Activated CD8-positive, alpha-beta memory T cell treated with anti-CD3 and anti-CD28 coated beads for 48 hours (primary cell): ENCODE data around the gene LSM10.

Source experiments
- DNase-seq, 3 experiments: peaks; one replicate each; pipeline ENCODE4 v3.0.0-alpha.2; 2020; ENCODE audit warnings: low read depth in 2 of 3, low spot score in 2 of 3

The LSM10 gene

GRCh38 chr1:36385410-36386264 is 12.1 kb downstream of the LSM10 start, which contains the start of gene STK40:
Gene STK40 (minus strand): TSS chr1:36385924. CDS start chr1:36361332, 24,592 bp downstream.
- DNase-seq, result peak; percentile 89 to 97 (median 94)

DNA sequence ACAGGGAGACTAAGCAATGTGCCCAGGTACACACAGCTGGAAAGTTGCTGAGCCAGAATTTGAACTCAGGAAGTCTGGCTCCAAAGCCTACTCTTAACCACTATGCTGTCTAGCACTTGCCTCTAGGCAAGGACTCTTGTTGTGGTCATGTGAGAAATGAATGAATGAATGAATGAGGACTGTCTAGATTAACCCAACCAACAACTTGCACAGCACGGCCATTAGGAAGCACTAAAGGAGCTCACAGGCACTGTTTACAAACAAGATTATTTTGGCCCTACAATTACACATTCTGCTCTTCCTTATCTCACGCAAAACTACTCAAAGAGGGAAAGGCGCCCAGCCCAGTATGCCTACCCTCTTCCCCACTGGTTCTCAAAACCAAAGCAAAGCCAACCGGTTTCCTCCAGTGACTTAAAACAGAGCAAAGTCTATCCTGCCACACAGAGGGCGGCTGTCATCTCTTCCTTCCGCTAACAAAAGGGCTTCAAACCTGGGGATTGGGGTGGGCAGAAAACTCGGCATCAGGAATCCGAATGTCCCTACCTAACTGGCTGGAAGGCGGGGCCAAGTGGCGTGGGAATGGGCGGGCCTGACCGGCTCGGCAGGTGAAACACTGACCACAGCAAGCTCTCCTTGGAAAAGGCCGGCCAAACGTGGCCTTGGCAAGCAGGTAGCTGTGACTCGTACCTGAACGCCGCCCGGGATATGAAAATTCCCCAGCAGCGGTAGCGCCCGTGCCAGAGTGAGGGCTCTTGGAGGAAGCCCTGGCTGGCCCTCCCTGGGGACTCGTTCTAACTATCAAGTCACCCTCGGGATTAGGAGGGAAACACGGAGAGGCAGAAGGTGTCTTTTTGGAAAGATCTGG is 12.9 kb downstream of the LSM10 start:
- DNase-seq, result no peak

GRCh38 chr1:36383240-36383639 is 14.5 kb downstream of the LSM10 start:
- DNase-seq, result no peak

- DNase-seq, result no peak
These were observed 15.0 kb downstream of the LSM10 start for GRCh38 chr1:36382669-36383068.

GRCh38 chr1:36382231-36382630 is 15.5 kb downstream of the LSM10 start:
- no peak for DNase-seq

GRCh38 chr1:36381405-36381804 is 16.3 kb downstream of the LSM10 start:
- no peak for DNase-seq

GRCh38 chr1:36380782-36381181 is 16.9 kb downstream of the LSM10 start:
- no peak for DNase-seq

- DNase-seq, result no peak
These were observed 17.5 kb downstream of the LSM10 start for GRCh38 chr1:36380143-36380619.

DNA sequence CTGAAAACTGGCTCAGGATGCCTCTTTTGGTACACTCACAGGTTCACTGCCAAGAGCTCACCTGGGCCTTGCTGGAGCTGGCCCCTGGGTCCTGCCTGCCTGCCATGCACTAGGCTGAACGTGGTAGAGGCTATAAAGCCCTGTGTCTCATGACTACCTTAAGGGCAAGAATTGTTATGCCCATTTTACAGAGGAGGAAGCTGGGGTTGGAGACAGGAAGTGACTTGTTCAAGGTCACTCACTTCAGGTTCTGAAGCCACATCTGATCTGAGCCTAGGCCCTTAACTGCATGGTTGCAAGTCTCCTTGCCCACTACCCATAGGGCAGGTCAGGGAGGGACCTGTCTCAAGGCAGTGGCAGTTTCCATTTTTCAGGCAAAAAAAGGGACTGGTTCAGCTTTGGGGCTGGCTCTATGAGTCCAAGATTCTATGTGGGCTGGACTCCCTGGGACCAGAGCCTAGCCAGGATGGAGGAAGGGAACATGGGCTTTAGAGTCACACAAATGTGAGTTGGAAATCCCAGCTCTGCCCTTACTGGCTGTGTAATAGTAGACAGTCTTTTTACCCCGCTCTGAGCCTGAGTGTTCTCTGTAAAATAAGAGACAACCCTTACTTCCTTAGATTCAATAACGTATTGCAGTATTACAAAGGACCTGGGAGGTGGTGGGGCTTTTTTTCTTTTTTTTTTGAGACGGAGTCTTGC is 19.8 kb downstream of the LSM10 start:
- no peak for DNase-seq

GRCh38 chr1:36372617-36373016 is 25.1 kb downstream of the LSM10 start:
- DNase-seq, result no peak

GRCh38 chr1:36369061-36369861 is 28.4 kb downstream of the LSM10 start:
- peak; percentile 47 to 86 (median 82) for DNase-seq

- no peak for DNase-seq
These were observed 29.9 kb downstream of the LSM10 start for GRCh38 chr1:36367798-36368197.

DNA sequence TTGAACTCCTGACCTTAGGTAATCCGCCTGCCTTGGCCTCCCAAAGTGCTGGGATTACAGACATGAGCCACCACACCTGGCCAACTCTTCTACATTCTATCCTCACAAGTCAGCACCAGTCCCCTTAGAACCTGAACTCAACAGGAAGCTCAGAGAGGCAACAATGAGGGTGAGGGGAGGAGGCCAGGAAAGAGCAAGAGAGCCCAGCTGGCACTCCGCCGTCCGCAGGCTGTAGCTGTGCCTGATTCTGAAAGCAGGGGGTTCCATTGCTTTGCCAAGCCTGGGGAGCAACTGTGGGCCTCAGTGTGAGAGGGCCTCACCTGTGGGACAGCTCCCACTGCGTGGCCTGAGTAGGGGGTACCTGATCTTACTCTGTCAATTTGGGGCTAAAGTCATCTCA is 30.6 kb downstream of the LSM10 start:
- no peak for DNase-seq

DNA sequence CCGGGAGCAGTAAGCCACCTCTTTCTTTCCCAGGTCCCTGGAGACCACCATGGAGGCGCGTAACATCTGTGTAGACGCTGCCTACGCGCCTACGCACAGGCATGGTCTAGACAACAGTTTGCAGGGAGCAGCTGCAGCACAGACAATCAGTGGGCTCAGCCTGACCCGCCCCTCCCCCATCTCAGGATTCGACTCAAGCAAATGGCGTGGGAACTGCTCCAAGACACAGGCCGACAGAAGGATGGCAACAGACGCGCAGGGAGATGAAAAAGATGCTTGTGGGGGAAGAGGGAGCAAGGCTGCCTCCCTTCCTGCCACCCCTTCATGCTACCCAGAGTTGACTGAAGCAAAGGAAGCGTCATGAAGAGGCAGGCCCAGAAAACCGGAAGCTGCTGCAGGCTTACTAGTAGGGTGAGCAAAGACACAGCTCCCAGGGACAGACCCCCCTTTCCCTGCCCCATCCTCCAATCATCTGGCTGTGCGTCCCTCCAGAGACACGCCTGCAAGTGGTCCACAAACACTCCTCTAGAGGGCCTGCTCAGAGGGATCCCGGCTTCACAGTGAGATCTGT is 31.5 kb downstream of the LSM10 start:
- no peak for DNase-seq

GRCh38 chr1:36365381-36365780 is 32.3 kb downstream of the LSM10 start:
- DNase-seq, result no peak

GRCh38 chr1:36359911-36360550 is 37.7 kb downstream of the LSM10 start:
- DNase-seq, result no peak

GRCh38 chr1:36359383-36359782 is 38.3 kb downstream of the LSM10 start:
- DNase-seq, result no peak

- no peak for DNase-seq
These were observed 39.1 kb downstream of the LSM10 start for GRCh38 chr1:36358514-36359084.

- no peak for DNase-seq
These were observed 41.9 kb downstream of the LSM10 start for GRCh38 chr1:36355811-36356210.
